ENCODE data around the gene TPM2. TPM values are rescaled to one million over a fixed set of nuclear protein-coding genes. Genes with fewer than 3 reads are reported as not detected.

The TPM2 gene
- total RNA-seq, 1 donor from 2014 or later = 161 TPM

DNA sequence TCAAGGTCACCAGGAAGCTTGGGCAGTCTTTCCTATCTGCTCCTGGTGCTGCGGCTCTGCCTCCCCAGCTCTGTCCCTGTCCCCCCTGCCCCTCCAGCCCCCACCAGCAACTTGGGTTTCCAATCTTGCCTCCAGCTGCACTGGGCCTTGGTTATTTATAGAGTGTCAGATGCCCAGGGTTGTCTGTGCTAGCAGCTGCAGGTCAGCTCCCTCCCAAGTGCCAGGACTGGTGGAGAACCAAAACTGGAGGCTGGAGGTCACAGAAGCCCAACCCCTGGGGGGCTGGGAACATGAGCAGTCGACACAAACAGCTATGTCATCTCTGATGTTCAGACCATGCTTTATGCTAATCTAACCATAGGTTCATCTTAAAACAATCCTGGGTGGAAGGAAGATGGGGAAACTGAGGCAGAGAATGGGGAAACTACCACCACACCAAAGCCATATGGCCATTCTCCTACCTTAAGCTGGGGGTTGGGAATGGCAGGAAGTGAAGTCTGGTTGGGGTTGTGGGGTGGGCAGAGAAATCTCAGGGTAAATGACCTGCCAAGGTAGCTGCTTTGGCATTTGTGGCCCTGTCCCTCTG is 1.7 kb downstream of the TPM2 start:
- intact Hi-C loops (cut with DNase I) = no loop called here
- Histone ChIP-seq H3K36me3 (peaks cover 9% of the 10 kb centered on the region), H3K27me3 (no peaks in the 10 kb centered on the region), H3K27ac (no peak overlapping the region), H3K9me3 (no peaks in the 10 kb centered on the region), H3K4me1 (peaks cover 15% of the 10 kb centered on the region), H3K4me3 (peak overlapping the region; percentile 76)
- no peak for DNase-seq
- no peak for TF ChIP-seq CTCF (IDR thresholded peaks at IDR 0.05)
- no peak for ATAC-seq

GRCh38 chr9:35687306-35687705 is 2.4 kb downstream of the TPM2 start:
- TF ChIP-seq CTCF (IDR thresholded peaks at IDR 0.05) = no peak
- no peak for ATAC-seq
- H3K27ac ChIP-seq = no peak overlapping the region
- H3K4me3 ChIP-seq = peak overlapping the region; percentile 76
- no peaks in the 10 kb centered on the region for H3K9me3 ChIP-seq
- peaks cover 10% of the 10 kb centered on the region for H3K36me3 ChIP-seq
- intact Hi-C loops (cut with DNase I) = no loop called here
- H3K4me1 ChIP-seq = peaks cover 15% of the 10 kb centered on the region
- no peak for DNase-seq
- H3K27me3 ChIP-seq = no peaks in the 10 kb centered on the region

DNA sequence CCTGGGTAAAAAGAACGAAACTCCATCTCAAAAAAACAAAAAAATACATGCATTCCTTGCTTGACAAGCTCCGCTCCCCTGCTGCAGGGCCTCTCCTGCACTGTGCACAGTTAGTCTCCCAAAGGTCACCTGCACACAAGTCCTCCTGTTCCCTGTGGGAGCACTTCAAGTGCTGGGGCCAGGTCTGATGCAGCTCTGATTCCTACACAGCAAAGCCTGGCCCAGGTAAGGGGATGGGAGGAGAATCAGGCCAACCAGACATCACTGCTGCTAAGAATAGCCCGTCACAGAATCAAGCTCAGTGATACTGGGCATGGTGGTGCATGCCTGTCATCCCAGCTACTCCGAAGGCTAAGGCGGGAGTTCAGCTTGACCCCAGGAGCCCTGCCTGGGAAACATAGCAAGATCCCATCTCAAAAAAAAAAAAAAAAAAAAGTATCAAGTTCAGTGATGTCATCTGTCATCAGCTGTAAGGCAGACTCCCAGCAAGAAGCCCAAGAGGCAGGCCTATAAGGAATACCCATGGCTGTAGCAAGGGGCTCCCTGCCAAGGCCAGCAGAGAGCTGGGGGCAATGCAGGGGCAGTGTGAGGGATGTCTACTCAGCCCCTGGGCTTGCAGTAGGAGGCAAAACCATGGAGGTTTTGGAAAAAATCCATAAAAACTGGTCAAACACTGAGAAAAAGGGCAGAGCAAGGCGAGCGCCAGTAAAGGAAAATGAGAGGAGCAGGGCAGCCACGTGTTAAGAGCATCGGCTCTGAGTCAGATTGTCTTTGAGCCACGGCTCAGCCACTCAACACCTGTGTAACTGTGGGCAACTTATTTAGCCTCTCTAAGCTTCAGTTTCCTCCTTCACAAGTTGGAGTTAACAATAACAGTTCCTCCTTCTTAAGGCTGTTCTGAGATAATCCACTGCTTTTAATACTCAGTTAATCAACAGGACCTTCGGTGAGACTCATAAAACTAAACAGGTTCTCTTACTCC is 3.2 kb downstream of the TPM2 start:
- ATAC-seq (peak; percentile 7), DNase-seq (no peak)
- Histone ChIP-seq H3K36me3 (peaks cover 10% of the 10 kb centered on the region), H3K27ac (no peak overlapping the region), H3K4me3 (peak overlapping the region; percentile 3), H3K4me1 (peaks cover 14% of the 10 kb centered on the region), H3K9me3 (no peaks in the 10 kb centered on the region), H3K27me3 (no peaks in the 10 kb centered on the region)
- no peak for TF ChIP-seq CTCF (IDR thresholded peaks at IDR 0.05)
- intact Hi-C loops (cut with DNase I) = no loop called here

DNA sequence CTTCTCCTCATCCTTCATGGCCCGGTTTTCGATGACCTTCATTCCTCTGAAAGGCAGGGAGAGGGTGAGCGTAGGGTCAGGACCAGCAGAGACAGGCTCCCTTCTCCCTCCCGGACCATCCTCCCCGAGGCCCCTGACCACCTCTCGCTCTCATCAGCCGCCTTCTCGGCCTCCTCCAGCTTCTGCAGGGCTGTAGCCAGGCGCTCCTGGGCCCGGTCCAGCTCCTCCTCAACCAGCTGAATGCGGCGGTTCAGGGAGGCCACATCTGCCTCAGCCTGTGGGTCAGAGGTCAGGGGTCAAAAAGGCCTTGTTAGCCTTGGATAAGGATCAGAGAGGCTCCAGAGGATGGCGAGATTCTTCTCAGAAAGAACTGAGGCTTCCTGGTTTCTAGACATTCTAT is 4.2 kb downstream of the TPM2 start:
- intact Hi-C loops (cut with DNase I) = no loop called here
- Histone ChIP-seq H3K4me3 (no peak overlapping the region), H3K27ac (no peak overlapping the region), H3K36me3 (peaks cover 10% of the 10 kb centered on the region), H3K9me3 (no peaks in the 10 kb centered on the region), H3K27me3 (no peaks in the 10 kb centered on the region), H3K4me1 (peaks cover 10% of the 10 kb centered on the region)
- ATAC-seq (no peak), DNase-seq (no peak)
- no peak for TF ChIP-seq CTCF (IDR thresholded peaks at IDR 0.05)

- Histone ChIP-seq H3K9me3 (no peaks in the 10 kb centered on the region), H3K27me3 (no peaks in the 10 kb centered on the region), H3K27ac (no peak overlapping the region), H3K36me3 (peaks cover 10% of the 10 kb centered on the region), H3K4me1 (peaks cover 7% of the 10 kb centered on the region), H3K4me3 (no peak overlapping the region)
- intact Hi-C loops (cut with DNase I) = no loop called here
- DNase-seq = no peak
- ATAC-seq = no peak
- no peak for TF ChIP-seq CTCF (IDR thresholded peaks at IDR 0.05)
Measured at GRCh38 chr9:35684921-35685320, 4.8 kb downstream of the TPM2 start.

Measured in upper lobe of right lung (tissue), 1 donor.